NCI-H1048 (cell line): ENCODE results near the gene ZFP69.
"Not testable (repeated sequence)": the region's sequence is repeated elsewhere in the genome, so short reads cannot be mapped to it uniquely, and the experiment has no call there.

Experiments
- DNase-seq: peaks from one replicate; lab custom pipeline; 2025; lab: John Stamatoyannopoulos, UW

The ZFP69 gene

GRCh38 chr1:40476924-40477677, at the start of gene ZFP69:
Gene ZFP69, plus strand, starts transcription at chr1:40477290. Its CDS starts 2,072 bp downstream, at chr1:40479362.
- no peak for DNase-seq

GRCh38 chr1:40431385-40431784, 45.7 kb upstream of the ZFP69 start:
- no peak for DNase-seq

GRCh38 chr1:40432644-40433390, 44.3 kb upstream of the ZFP69 start:
- no peak for DNase-seq

GRCh38 chr1:40435471-40435870, 41.6 kb upstream of the ZFP69 start:
- no peak for DNase-seq

- no peak for DNase-seq
Measured at GRCh38 chr1:40435876-40436275, 41.2 kb upstream of the ZFP69 start.

- no peak for DNase-seq
Measured at GRCh38 chr1:40438391-40439015, 38.6 kb upstream of the ZFP69 start.

- DNase-seq: no peak
Measured at GRCh38 chr1:40439247-40439646, 37.8 kb upstream of the ZFP69 start.

- no peak for DNase-seq
Measured at GRCh38 chr1:40449684-40450494, 27.2 kb upstream of the ZFP69 start, which contains the start of gene ZFP69B. Gene ZFP69B, plus strand, starts transcription at chr1:40450476. Its CDS starts 486 bp downstream, at chr1:40450962.

- no peak for DNase-seq
Measured at GRCh38 chr1:40450495-40451237, 26.4 kb upstream of the ZFP69 start.

- no peak for DNase-seq
Measured at GRCh38 chr1:40451238-40451585, 25.9 kb upstream of the ZFP69 start.

GRCh38 chr1:40454873-40455272, 22.2 kb upstream of the ZFP69 start:
- no peak for DNase-seq

GRCh38 chr1:40462956-40463590, 14.0 kb upstream of the ZFP69 start:
- DNase-seq: no peak

GRCh38 chr1:40469327-40469726, 7.8 kb upstream of the ZFP69 start:
- no peak for DNase-seq

- DNase-seq: no peak
Measured at GRCh38 chr1:40475268-40475667, 1.8 kb upstream of the ZFP69 start.

GRCh38 chr1:40477678-40478053, 576 bp downstream of the ZFP69 start:
- no peak for DNase-seq

- no peak for DNase-seq
Measured at GRCh38 chr1:40478276-40478675, 1.2 kb downstream of the ZFP69 start.

GRCh38 chr1:40479156-40479555, 2.1 kb downstream of the ZFP69 start:
- DNase-seq: no peak

GRCh38 chr1:40495315-40495903, 18.3 kb downstream of the ZFP69 start:
- no peak for DNase-seq

GRCh38 chr1:40502651-40503050, 25.6 kb downstream of the ZFP69 start:
- not testable (repeated sequence) for DNase-seq

GRCh38 chr1:40507973-40508372, 30.9 kb downstream of the ZFP69 start:
- no peak for DNase-seq
